22Rv1 (cell line): ENCODE measurements around the gene OVOL2.

Experiments used
- ZFX ChIP-seq: fragments of 450-650 bp; IDR thresholded peaks from 2 replicates; pipeline ENCODE4 v1.6.1; 2017; ENCODE audit warnings: antibody characterized with exemption, borderline replicate concordance
- TF ChIP-seq, protein P1 (sequence below): fragments of 450-650 bp; IDR thresholded peaks from 2 replicates; pipeline ENCODE4 v1.5.1; 2017; ENCODE audit warnings: mild to moderate bottlenecking

DNA sequence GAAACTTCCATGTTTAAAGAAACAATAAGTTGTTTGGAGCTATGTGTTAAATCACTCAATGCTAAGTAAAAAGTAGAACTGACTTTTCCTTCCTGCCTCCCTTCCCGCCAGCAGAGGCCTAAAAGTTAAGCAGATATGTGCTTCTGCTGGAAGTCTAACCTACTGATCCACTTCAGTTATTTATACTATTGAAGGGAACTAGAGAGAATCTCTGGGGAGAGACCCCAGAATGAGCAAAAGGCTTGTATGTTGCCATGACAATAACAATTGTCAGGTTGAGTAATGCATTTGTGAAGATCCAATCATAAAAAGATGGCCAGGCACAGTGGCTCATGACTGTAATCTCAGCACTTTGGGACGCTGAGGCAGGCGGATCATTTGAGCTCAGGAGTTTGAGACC lies 64.2 kb downstream of the OVOL2 start:
- TF ChIP-seq, protein P1, sequence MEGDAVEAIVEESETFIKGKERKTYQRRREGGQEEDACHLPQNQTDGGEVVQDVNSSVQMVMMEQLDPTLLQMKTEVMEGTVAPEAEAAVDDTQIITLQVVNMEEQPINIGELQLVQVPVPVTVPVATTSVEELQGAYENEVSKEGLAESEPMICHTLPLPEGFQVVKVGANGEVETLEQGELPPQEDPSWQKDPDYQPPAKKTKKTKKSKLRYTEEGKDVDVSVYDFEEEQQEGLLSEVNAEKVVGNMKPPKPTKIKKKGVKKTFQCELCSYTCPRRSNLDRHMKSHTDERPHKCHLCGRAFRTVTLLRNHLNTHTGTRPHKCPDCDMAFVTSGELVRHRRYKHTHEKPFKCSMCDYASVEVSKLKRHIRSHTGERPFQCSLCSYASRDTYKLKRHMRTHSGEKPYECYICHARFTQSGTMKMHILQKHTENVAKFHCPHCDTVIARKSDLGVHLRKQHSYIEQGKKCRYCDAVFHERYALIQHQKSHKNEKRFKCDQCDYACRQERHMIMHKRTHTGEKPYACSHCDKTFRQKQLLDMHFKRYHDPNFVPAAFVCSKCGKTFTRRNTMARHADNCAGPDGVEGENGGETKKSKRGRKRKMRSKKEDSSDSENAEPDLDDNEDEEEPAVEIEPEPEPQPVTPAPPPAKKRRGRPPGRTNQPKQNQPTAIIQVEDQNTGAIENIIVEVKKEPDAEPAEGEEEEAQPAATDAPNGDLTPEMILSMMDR = no peak
- TF ChIP-seq ZFX = no peak
